GM19025 (cell line): ENCODE results near the gene CYTH2.
"Not testable (repeated sequence)": the region's sequence is repeated elsewhere in the genome, so short reads cannot be mapped to it uniquely, and the experiment has no call there.

ENCODE experiments used
- ATAC-seq: cut with Tn5 transposase; IDR thresholded peaks from one replicate; pipeline ENCODE4 v1.9.1; 2021; ENCODE audit warnings: mild to moderate bottlenecking, low read depth, moderate library complexity; ENCODE audit not compliant: unreplicated experiment

The CYTH2 gene

DNA sequence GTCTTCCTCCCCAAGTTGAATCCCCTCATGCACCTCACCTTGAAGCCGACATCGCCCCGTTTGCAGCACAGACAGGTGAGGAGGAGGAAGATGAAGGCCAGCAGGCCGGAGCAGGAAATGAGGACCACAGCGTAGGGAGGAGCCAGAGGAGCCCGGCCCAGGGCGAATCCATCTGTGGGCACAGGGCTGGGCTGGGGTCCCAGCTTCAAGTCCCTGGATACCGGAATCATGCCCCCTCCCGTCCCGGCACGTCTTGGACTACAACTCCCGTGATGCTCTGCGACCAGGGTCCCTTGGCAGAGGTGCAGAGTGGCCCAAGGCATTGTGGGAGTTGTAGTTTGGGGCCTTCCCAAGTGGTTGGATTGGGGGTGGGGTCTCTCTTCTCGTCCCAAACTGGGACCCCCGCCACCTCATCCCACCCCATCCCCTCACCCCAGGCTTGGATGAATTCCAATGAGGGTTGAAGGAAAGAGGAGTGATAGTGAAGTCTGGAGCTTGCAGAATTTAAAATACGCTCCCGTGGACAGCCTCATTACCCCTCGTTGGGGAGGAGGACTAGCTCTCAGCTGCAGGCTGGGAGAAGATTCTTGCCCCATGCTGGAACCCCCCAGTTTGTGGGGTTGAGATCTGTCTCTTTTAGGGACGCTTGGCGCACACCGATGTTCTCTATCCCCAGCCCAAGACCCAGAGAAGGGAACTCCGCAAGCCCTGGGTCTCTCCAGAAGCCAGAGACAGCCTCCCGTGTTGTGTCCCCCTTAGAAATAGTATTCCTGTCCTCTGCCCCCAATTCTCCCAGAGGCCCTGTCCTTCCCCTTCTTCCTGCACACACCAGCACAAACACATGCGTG lies 41.5 kb downstream of the CYTH2 start:
- ATAC-seq = no peak

DNA sequence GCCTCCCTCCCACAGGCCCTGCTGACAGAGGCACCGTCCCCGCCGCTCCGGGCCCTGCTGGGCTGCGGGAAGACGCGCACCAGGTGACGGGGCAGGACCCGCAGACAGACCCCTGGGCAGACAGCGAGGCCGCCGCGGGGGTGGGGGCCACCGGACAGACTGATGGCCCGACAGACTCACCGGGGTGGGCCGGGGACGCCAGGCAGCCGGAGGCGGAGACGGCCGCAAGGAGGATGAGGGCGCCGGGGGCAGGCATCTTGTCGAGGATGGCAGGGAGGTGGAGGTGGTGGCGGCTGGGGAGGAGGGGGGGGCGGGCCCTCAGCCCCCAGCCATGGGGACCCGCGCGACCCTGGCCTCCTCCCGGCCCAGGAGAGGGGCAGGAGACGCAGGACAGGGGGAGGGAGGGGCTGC lies 42.2 kb downstream of the CYTH2 start:
- ATAC-seq = no peak

DNA sequence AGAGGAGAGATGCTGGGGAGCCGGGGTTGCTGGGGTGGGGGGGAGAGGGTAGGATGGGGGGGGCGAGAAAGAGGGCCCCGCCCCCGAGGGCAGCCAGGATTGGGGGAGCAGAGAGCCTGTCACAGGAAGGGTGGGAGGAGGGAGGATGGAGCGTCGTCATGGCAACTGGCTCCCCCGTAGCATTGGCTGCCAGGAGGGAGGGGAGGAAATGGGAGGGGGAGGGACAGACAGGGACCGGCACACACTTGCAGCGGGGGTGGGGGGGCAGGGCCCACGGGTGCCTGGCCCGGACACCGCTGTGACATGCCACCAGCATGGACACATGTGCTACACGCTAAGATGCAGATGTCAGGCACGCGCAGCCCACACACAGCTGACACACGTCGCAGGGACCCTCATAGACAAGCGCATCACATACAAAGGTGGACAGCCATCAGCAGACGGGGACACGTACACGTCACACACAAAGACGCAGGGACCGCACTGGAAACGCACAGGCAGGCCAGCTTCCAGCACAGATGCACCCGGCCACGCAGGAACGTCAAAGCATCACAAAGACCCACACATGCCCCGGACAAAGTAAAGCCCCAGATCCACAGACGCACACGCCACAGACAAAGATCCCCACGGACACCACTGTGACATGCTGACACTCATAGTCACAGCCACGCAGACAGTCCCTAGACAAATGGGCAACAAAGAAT lies 42.8 kb downstream of the CYTH2 start, which contains the start of gene LMTK3:
TSS of gene LMTK3 (minus strand) at position 36 of the 704 bp plus-strand sequence. CDS start 259 bp downstream, outside the sequence.
- no peak for ATAC-seq

DNA sequence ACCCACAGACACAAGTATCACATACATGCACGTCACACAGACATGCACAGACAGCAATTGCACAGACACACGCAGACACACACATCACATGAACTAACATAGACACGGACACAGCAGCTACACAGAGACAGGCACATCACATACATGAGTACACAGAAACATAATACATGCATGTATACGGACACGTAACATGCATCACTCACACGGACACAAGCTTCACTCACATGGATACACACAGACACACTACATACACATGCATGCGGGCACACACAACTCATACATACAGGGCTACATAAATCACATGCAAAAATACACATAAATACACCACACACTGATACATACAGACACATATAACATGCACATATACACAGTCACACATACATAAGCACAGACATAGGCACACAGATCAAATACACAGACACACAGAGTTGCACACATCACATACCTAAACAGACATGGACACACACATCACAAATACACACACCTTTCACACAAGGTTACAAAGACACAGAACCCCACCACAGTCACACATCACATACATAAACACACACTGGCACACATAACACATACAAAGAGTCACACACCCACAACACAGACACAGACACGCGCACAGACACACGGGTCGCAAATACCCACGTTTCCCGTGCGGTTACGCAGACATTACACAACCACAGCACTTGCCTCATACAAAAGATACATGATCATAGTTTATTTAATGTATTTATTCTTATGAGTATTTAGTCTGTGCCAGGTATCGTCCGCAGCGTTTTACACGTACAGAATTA lies 43.5 kb downstream of the CYTH2 start:
- no peak for ATAC-seq

DNA sequence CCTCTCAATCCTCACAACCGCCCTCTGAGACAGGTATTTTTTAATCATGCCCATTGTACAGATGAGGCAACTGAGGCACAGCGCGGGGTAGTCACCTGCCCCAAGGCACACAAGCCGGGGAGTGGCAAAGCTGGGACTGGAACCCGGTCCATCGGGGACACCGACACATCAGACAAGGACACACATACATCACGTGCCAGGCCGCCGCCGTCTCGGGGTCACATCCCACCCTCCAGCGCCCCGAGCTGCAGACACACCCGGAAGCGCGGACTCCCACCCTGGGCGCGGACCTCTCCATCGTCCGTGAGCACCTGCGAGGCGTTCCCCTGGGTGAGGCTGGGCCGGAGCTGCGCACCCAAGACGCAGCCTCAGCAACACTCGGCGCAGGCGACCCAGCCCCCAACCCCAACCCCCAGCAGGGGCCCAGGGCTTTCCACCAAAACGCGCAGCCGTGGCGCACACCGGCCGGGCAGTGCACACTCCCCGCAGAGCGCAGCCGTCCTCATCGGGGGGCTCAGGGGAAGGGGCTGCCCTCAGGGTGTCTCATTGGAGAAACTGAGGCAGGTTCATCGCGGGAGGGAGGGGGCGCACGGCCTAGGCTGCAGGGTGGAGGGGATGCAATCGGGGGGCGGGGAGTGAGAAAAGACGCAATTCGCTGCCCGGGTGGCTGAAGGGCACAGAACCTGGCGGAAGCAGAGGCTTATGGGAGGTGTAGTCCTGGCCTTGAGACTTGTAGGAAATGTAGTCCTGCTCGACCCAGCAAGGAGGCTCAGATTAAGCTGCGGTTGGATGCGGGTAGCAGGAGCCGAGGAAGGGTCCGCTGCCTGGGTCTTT lies 44.3 kb downstream of the CYTH2 start:
- no peak for ATAC-seq

DNA sequence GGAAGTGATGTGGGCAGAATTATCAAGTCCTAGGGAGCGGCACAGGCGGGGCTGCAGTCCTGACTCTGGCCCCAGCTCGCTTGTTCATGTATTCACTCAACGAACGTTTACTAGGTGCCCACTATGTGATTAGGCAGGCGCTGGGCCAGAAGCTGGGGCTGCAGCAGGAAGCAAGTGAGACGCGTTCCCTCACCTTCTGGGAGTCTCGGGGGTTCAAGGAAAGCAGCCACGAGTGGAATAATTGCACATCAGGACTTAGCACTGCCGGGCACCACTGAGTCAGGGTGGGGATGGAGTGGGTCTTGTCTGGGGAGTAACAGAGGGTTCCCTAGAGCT lies 44.9 kb downstream of the CYTH2 start:
- no peak for ATAC-seq

DNA sequence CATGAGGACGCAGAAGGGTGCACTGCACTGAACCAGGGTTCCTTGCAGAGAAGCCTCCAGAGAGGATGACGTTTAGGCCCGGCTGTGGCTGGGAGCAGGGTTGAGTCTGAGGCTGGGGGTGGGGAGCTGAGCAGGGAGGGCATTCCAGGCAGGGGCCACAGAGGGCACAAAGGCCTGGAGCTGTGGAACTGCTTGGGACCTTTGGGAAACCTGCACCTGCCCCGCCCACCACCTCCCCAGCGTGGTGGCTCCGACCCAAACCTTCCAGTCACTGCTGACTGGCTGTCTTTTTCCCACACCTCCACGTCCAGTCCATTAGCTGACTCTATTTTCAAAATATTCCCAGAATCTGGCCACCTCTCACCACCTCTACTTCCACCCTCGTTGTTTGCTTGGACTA lies 47.4 kb downstream of the CYTH2 start:
- ATAC-seq = no peak

DNA sequence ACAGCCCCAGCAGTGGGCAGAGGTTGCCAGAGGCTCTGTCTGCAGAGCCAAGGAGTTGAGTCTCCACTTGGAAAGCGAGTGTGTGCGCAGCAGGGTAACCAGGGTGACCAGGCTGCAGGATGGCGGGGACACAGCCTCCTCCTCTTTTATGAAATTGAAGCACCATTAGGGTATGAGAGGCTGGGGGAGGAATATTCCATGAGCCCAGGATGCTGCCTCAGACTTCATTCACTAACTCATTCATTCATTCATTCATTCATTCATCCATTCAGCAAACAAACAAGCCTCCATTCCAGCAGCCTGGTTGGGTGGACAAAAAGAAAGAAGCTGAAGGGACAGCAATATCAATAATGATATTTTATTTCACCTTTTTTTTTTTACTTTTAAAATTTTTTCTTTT lies 49.0 kb downstream of the CYTH2 start:
- ATAC-seq = no peak

DNA sequence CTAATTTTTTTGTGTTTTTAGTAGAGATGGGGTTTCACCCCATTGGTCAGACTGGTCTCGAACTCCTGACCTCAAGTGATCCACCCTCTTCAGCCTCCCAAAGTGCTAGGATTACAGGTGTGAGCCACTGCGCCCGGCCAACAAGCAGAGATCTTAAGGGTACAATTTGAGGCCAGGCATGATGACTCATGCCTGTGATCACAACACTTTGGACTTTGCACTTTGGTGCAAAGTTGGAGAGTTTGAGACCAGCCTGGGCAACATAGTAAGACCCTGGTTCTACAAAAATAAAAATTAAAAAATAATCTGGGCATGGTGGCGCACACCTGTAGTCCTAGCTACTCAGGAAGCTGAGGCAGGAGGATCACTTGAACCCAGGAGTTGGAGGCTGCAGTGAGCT lies 50.3 kb downstream of the CYTH2 start:
- ATAC-seq = not testable (repeated sequence)

DNA sequence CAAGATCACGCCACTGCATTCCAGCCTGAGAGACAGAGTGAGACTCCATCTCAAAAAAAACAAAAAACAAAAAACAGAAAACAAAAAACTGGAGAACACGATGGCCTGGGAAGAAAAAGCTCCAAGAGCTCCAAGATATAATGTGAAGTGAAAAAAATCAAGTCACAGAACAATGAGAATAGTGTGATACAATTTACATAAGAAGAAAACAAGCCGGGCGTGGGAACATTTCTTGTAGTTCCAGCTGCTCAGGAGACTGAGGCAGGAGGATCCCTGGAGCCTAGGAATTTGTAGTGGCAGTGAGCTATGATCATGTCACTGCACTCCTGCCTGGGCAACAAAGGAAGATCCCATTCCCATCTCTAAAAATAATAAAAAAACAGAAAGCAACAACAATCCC lies 51.0 kb downstream of the CYTH2 start:
- ATAC-seq = no peak

DNA sequence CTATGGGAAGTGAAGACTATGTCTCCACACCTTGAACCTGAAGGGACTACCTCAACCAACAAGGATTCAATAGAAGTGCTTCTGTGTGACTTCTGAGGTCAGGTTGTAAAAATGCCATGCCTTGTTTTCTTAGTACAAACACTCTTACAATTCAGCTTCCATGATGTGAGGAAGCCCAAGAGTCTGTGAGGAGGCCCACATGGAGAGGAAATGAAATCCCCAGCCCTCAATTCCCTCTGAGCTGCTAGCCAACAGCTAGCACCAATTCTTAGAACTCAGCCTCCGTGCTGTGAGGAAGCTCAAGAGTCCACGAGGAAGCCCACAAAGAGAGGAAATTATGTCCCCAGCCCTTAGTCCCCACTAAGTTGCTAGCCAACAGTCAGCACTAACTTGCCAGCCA lies 55.1 kb downstream of the CYTH2 start:
- no peak for ATAC-seq

DNA sequence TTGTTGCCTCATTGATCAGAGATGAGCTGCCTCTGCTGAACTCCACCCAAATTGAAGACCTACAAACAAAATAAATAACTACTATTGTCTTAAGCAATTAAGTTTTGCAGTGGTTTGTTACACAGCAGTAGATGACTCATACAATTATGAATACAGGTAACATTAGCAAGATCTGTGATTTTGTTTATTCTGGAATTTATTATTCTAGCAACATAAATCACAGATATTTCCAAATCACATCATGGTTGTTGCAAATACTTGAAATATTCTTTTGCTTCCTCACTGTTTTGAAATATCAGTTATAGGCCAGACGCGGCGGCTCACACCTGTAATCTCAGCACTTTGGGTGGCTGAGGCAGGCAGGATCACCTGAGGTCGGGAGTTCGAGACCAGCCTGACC lies 55.6 kb downstream of the CYTH2 start:
- ATAC-seq = no peak

DNA sequence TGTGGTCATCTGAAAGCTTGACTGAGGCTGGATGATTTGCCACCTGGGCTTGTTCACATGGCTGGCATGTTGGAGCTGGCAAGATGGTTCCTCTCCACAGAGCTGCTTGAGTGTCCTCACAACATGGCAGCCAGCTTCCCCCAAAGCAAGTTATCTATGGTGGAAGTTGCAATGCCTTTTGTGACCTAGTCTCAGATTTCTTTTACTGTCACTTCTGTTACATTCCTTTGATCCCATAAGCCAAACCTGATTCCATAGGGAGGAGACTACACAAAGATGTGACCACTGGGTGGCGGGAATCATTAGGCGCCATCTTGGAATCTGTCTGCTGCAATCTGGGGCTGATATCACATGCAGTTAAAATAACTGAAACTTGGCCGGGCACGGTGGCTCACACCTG lies 60.0 kb downstream of the CYTH2 start:
- ATAC-seq = no peak

DNA sequence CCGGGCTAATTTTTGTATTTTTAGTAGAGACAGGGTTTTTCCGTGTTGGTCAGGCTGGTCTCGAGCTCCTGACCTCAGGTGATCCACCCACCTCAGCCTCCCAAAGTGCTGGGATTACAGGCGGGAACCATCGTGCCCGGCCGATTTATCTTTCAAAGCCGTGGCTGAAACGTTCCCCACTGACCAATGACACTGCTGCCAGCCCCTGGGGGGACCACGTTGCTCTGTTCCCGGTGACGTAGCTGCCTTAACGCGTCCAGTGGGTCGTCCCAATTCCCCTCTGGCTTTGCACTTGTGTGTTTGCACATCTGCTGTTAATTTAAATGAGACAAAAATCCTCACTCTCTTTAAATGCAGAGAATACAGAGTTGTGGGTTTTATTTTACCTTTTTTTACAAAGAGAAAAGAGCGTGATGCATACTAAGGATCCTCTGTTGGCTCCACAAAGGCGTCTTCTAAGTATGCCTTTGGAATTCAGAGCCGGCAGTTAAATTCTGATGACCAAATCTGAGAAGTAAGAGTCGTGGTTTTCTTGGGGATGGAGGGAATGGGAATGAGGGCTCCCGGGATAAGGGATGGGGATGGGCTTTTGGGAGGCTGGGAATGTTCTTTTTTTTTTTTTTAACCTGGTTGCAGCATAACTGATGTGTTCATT lies 61.0 kb downstream of the CYTH2 start:
- ATAC-seq = no peak

DNA sequence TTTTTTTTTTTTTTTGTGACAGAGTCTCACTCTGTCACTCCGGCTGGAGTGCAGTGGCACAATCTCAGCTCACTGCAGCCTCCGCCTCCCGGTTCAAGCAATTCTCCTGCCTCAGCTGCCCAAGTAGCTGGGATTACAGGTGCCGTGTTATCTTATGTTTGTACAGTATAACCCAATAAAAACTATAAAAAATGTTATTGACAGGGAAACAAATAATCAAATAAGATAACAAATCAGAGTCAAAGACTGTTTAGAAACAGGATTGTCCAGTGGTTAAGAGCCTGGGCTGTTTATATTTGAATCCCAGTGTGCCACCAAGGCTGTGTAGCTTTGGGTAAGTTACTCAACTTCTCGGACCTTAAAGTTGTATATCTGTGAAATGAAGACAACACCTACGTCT lies 61.6 kb downstream of the CYTH2 start:
- ATAC-seq = no peak
